H1 (cell line): ENCODE measurements around the gene FAM120A. TPM values are rescaled to one million over a fixed set of nuclear protein-coding genes. Genes with fewer than 3 reads are reported as not detected.

Experiments
- CTCF ChIA-PET: fragments of 300-600 bp; sonication (Branson Sonifier 250); formaldehyde crosslinking; loops from one replicate; lab custom pipeline; 2021; ENCODE audit not compliant: partially characterized antibody; lab: Charles Lee
- POLR2A ChIA-PET: fragments of 300-600 bp; sonication (Branson Sonifier 250); formaldehyde crosslinking; loops from one replicate; lab custom pipeline; 2021; ENCODE audit warnings: inconsistent platforms; ENCODE audit not compliant: partially characterized antibody; lab: Charles Lee
- DNase-seq, 2 experiments: peaks; one replicate each; pipeline versions ENCODE4 v3.0.0 to v3.0.0-alpha.2; 2010 to 2022; ENCODE audit warnings: low spot score in 2 of 2, low read depth in 1 of 2, mixed read lengths in 1 of 2
- FAIRE-seq: peaks from 2 replicates; lab custom pipeline; 2011; peaks lifted over from hg19 to GRCh38; lab: Jason Lieb, UNC
- H2AFZ ChIP-seq: 2 replicates; pipeline ENCODE4 v1.8.1; 2012; ENCODE audit warnings: low read length, inconsistent platforms
- H2AK5ac ChIP-seq: 2 replicates; pipeline ENCODE4 v1.6.1; 2013; ENCODE audit warnings: low read depth, low read length
- H2BK120ac ChIP-seq: replicated peaks from 2 replicates; pipeline ENCODE3; 2013; ENCODE audit warnings: low read depth, low read length, inconsistent platforms
- H2BK12ac ChIP-seq: 2 replicates; pipeline ENCODE4 v1.6.1; 2013; ENCODE audit warnings: low read depth, low read length
- H2BK15ac ChIP-seq: 2 replicates; pipeline ENCODE4 v1.6.1; 2013; ENCODE audit warnings: low read length
- H2BK20ac ChIP-seq: 2 replicates; pipeline ENCODE4 v1.6.1; 2013; ENCODE audit warnings: low read length
- H2BK5ac ChIP-seq: 2 replicates; pipeline ENCODE4 v1.6.1; 2013; ENCODE audit warnings: low read depth, low read length
- H3K14ac ChIP-seq: 2 replicates; pipeline ENCODE4 v1.6.1; 2013; ENCODE audit warnings: inconsistent platforms; ENCODE audit not compliant: insufficient read length
- H3K18ac ChIP-seq: 2 replicates; pipeline ENCODE4 v1.6.1; 2013; ENCODE audit warnings: low read length; ENCODE audit errors: extremely low read depth
- H3K23ac ChIP-seq: 2 replicates; pipeline ENCODE4 v1.6.1; 2013; ENCODE audit warnings: inconsistent platforms; ENCODE audit not compliant: insufficient read length
- H3K23me2 ChIP-seq: 2 replicates; pipeline ENCODE4 v1.6.1; 2013; ENCODE audit warnings: low read depth, low read length
- H3K27ac ChIP-seq: 2 replicates; pipeline ENCODE4 v1.6.1; 2011; ENCODE audit warnings: low read depth, low read length, inconsistent platforms
- H3K27me3 ChIP-seq, 4 experiments: replicated peaks in 1 of 4; 1 replicate in 1 of 4; 2 replicates in 3 of 4; pipeline versions ENCODE4 v1.6.1 to v1.8.1; 2011 to 2013; ENCODE audit warnings: low read length in 3 of 4, mild to moderate bottlenecking in 3 of 4, inconsistent platforms in 2 of 4, mixed read lengths in 2 of 4, moderate library complexity in 1 of 4; ENCODE audit not compliant: control insufficient read depth in 3 of 4, insufficient read depth in 3 of 4; ENCODE audit errors: extremely low read depth in 1 of 4
- H3K36me3 ChIP-seq, 4 experiments: 2 replicates each; pipeline versions ENCODE4 v1.6.1 to v1.8.1; 2011 to 2013; ENCODE audit warnings: mild to moderate bottlenecking in 4 of 4, low read length in 3 of 4, moderate library complexity in 2 of 4, control low read depth in 1 of 4, inconsistent platforms in 1 of 4; ENCODE audit not compliant: insufficient read depth in 4 of 4, control insufficient read depth in 2 of 4
- H3K4ac ChIP-seq: replicated peaks from 2 replicates; pipeline ENCODE3; 2013; ENCODE audit warnings: low read length, low read depth, mixed read lengths, inconsistent platforms; ENCODE audit not compliant: insufficient read length
- H3K4me1 ChIP-seq, 4 experiments: replicated peaks in 1 of 4; 1 replicate in 1 of 4; 2 replicates in 3 of 4; pipeline versions ENCODE4 v1.6.1 to v1.8.1; 2011 to 2013; ENCODE audit warnings: low read length in 3 of 4, inconsistent platforms in 2 of 4, mixed read lengths in 1 of 4; ENCODE audit not compliant: insufficient read depth in 4 of 4, control insufficient read depth in 3 of 4
- H3K4me2 ChIP-seq, 2 experiments: 2 replicates each; pipeline versions ENCODE4 v1.6.1 to v1.8.1; 2011 to 2013; ENCODE audit warnings: low read depth in 2 of 2, low read length in 2 of 2, control low read depth in 1 of 2, inconsistent platforms in 1 of 2, mild to moderate bottlenecking in 1 of 2; ENCODE audit not compliant: insufficient read depth in 1 of 2
- H3K4me3 ChIP-seq, 4 experiments: fragments of 200-600, 300-600 bp in 1 of 4; sonication (generic), shearing (Covaris generic), sonication (Bioruptor Twin) in 1 of 4; 2 replicates each; pipeline versions ENCODE4 v1.5.1 to v1.8.1; 2011 to 2016; ENCODE audit warnings: low read length in 4 of 4, low read depth in 3 of 4, control low read depth in 2 of 4, inconsistent platforms in 2 of 4, mild to moderate bottlenecking in 2 of 4, mixed read lengths in 1 of 4, moderate library complexity in 1 of 4; ENCODE audit not compliant: insufficient read depth in 2 of 4; ENCODE audit errors: extremely low read depth in 1 of 4
- H3K56ac ChIP-seq: replicated peaks from 2 replicates; pipeline ENCODE3; 2013; ENCODE audit warnings: low read depth, mild to moderate bottlenecking, mixed read lengths, low read length, inconsistent platforms; ENCODE audit not compliant: insufficient read length
- H3K79me1 ChIP-seq: 2 replicates; pipeline ENCODE4 v1.6.1; 2013; ENCODE audit warnings: low read depth, low read length, control low read depth
- H3K79me2 ChIP-seq, 2 experiments: 2 replicates each; pipeline versions ENCODE4 v1.6.1 to v1.8.1; 2012 to 2013; ENCODE audit warnings: low read length in 2 of 2, mild to moderate bottlenecking in 2 of 2, inconsistent platforms in 1 of 2; ENCODE audit not compliant: insufficient read depth in 2 of 2, control insufficient read depth in 1 of 2
- H3K9ac ChIP-seq, 4 experiments: replicated peaks in 1 of 4; 1 replicate in 1 of 4; 2 replicates in 3 of 4; pipeline versions ENCODE4 v1.6.1 to v1.8.1; 2011 to 2013; ENCODE audit warnings: low read depth in 3 of 4, low read length in 3 of 4, control low read depth in 2 of 4, mild to moderate bottlenecking in 2 of 4, moderate library complexity in 2 of 4, inconsistent platforms in 1 of 4; ENCODE audit errors: extremely low read depth in 1 of 4
- H3K9me3 ChIP-seq, 2 experiments: 2 replicates each; pipeline versions ENCODE4 v1.6.1 to v1.8.1; 2012 to 2013; ENCODE audit warnings: mild to moderate bottlenecking in 2 of 2, moderate library complexity in 2 of 2, control low read depth in 1 of 2, inconsistent platforms in 1 of 2, low read depth in 1 of 2, low read length in 1 of 2, mixed read lengths in 1 of 2; ENCODE audit not compliant: insufficient read depth in 2 of 2
- H4K20me1 ChIP-seq, 2 experiments: replicated peaks in 1 of 2; 2 replicates each; pipeline versions ENCODE3 to v1.8.1; 2011 to 2013; ENCODE audit warnings: inconsistent platforms in 2 of 2, low read length in 2 of 2, mild to moderate bottlenecking in 1 of 2; ENCODE audit not compliant: insufficient read depth in 2 of 2, control insufficient read depth in 1 of 2
- H4K5ac ChIP-seq: 2 replicates; pipeline ENCODE4 v1.6.1; 2013; ENCODE audit warnings: low read length, low read depth, mixed read lengths, inconsistent platforms; ENCODE audit not compliant: insufficient read length
- H4K8ac ChIP-seq: 2 replicates; pipeline ENCODE4 v1.8.0; 2013; ENCODE audit warnings: mild to moderate bottlenecking, moderate library complexity, low read length, inconsistent platforms; ENCODE audit not compliant: insufficient read depth; ENCODE audit errors: extremely low read depth
- H4K91ac ChIP-seq: replicated peaks from 2 replicates; pipeline ENCODE3; 2013; ENCODE audit warnings: low read length, mixed read lengths, inconsistent platforms; ENCODE audit not compliant: insufficient read length
- BRCA1 ChIP-seq: IDR thresholded peaks from 2 replicates; pipeline ENCODE4 v1.6.1; 2012; ENCODE audit warnings: low read depth, low read length, improper control_type of control experiment
- JUND ChIP-seq: IDR thresholded peaks from 2 replicates; pipeline ENCODE4 v1.6.1; 2011; ENCODE audit warnings: mild to moderate bottlenecking, improper control_type of control experiment, low read length
- KDM1A ChIP-seq: fragments of 200-600, 300-600 bp; sonication (generic); IDR thresholded peaks from 2 replicates; pipeline ENCODE4 v1.7.1; 2016; ENCODE audit warnings: mild to moderate bottlenecking, low read length, borderline replicate concordance
- KDM5A ChIP-seq: fragments of 200-600 bp; IDR thresholded peaks from 2 replicates; pipeline ENCODE4 v1.7.1; 2012; ENCODE audit warnings: mild to moderate bottlenecking, low read length, inconsistent platforms, mixed read lengths
- RBBP5 ChIP-seq: IDR thresholded peaks from 2 replicates; pipeline ENCODE4 v1.7.1; 2012; ENCODE audit warnings: low read depth, mild to moderate bottlenecking, inconsistent platforms, low read length, moderate library complexity, borderline replicate concordance
- SAP30 ChIP-seq: fragments of 300-600 bp; sonication (generic); IDR thresholded peaks from 2 replicates; pipeline ENCODE4 v1.7.1; 2012; ENCODE audit warnings: low read length, moderate library complexity, mild to moderate bottlenecking, inconsistent platforms; ENCODE audit not compliant: insufficient read depth, insufficient replicate concordance
- WGBS, 2 experiments: shearing (Covaris generic) in 1 of 2; methylation state at CpG; one replicate each; pipeline versions ENCODE4 v1.1.6 to v1.1.7; 2013 to 2015; ENCODE audit warnings: low lambda C conversion rate in 2 of 2, mixed read lengths in 2 of 2, inconsistent platforms in 1 of 2, low coverage in 1 of 2, missing lambda C conversion rate in 1 of 2; ENCODE audit not compliant: insufficient replicate concordance in 2 of 2, insufficient coverage in 1 of 2, insufficient read length in 1 of 2; ENCODE audit errors: extremely low coverage in 1 of 2, missing lambda C conversion rate in 1 of 2; 5-methylcytosine and 5-hydroxymethylcytosine counted together
- polyA plus RNA-seq, 7 experiments: library from polyadenylated mRNA; depleted of rRNA in 3 of 7; stranded (reverse) in 5 of 7; unstranded in 2 of 7; fragments of >200 nt in 5 of 7; fragments of 200-250 nt in 2 of 7; gene quantifications; 1 replicate in 5 of 7; 2 replicates in 1 of 7; 4 replicates in 1 of 7; pipeline versions ENCODE4 v1.2.1 to v1.2.3, GENCODE V29; 2011 to 2013; ENCODE audit warnings: missing spikeins in 2 of 7, mixed read lengths in 2 of 7
- total RNA-seq: library from RNA; stranded (reverse); fragmentation: NEBNext Ultra II Directional; extraction: Animal tissue kit (Norgen Biotek cat#: 25700); gene quantifications from 2 replicates; pipeline ENCODE4 v1.2.1, GENCODE V29; 2021

FAM120A gene
- total and polyA plus RNA-seq, 2 of the 8 experiments (the other 6 are each of a cell fraction or from before 2014, with no cell fraction given), result 24.9 to 54.7 TPM

DNA sequence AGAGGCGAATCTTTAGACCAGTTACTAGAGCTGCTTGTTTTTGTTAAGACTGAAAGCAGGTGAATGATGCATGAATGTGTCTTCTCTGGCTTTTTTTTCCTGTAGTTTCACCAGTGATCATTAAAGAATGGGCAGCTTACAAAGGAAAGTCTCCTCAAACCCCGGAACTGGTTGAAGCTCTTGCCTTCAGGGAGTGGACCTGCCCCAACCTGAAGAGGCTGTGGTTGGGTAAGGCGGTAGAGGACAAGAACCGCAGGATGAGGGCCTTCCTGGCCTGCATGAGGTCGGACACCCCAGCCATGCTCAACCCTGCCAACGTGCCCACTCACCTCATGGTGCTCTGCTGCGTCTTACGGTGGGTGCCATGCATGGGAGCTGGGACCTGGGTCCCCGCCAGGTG, 91.6 kb downstream of the FAM120A start:
- POLR2A ChIA-PET, result no interaction called here
- no peaks in the 10 kb centered on the region for H3K23me2 ChIP-seq

More for the DNA sequence above, 91.6 kb downstream of the FAM120A start:
- Histone ChIP-seq H2AFZ (no peak overlapping the region), H3K9ac (no peak overlapping the region), H3K36me3 (peaks cover 3 to 9% (median 8%) of the 10 kb centered on the region in 4 experiments; a peak in 6 of 8 replicates), H2AK5ac (no peak overlapping the region), H3K79me1 (peaks cover 5% of the 10 kb centered on the region; the same call in 1 of the 2 replicates), H3K56ac (no peak overlapping the region), H3K27me3 (no peaks in the 10 kb centered on the region), H3K79me2 (no peaks in the 10 kb centered on the region; a peak in 1 of 4 replicates), H2BK20ac (no peak overlapping the region), H3K27ac (no peak overlapping the region), H3K14ac (no peak overlapping the region), H3K18ac (no peak overlapping the region), H2BK5ac (no peak overlapping the region), H4K91ac (no peak overlapping the region), H3K4me3 (no peak overlapping the region), H2BK15ac (no peak overlapping the region), H3K9me3 (no peaks in the 10 kb centered on the region), H4K8ac (no peak overlapping the region), H3K4me1 (no peaks in the 10 kb centered on the region; a peak in 1 of 7 replicates), H2BK12ac (no peak overlapping the region), H3K4ac (no peak overlapping the region), H2BK120ac (no peak overlapping the region), H4K5ac (no peak overlapping the region), H4K20me1 (peaks cover 0 to 2% of the 10 kb centered on the region in 2 experiments), H3K23ac (no peak overlapping the region), H3K4me2 (no peak overlapping the region)
- TF ChIP-seq JUND, result no peak
- TF ChIP-seq KDM1A, result no peak
- TF ChIP-seq SAP30, result no peak
- TF ChIP-seq KDM5A, result no peak
- no peak for TF ChIP-seq RBBP5
- TF ChIP-seq BRCA1, result no peak
- CTCF ChIA-PET, result no interaction called here
- FAIRE-seq, result no peak
- no peak for DNase-seq
- WGBS, 2 experiments, result 80% methylated on average over 9 of the region's 9 CpGs; no CpG with 5 or more reads in 1 of the 2 experiments
